Neural cell (in vitro differentiated cells): Measurements from ENCODE around the gene LYPD6B. TPM values are rescaled to one million over a fixed set of nuclear protein-coding genes. Genes with fewer than 3 reads are reported as not detected.

Source experiments
- H2AFZ ChIP-seq: fragments of 200-600, 300-800 bp; sonication (generic), shearing (Covaris generic); 2 replicates; pipeline ENCODE4 v1.6.0; 2014; ENCODE audit warnings: low read depth, mild to moderate bottlenecking, antibody characterized with exemption, low read length, moderate library complexity
- H3F3A ChIP-seq: fragments of 200-600 bp; shearing (Covaris generic); 2 replicates; pipeline ENCODE4 v1.6.1; 2016; ENCODE audit warnings: mild to moderate bottlenecking, moderate library complexity, mixed read lengths, antibody characterized with exemption, low read length; ENCODE audit not compliant: insufficient read depth, poor library complexity, severe bottlenecking
- H3K27ac ChIP-seq: fragments of 200-600, 300-800 bp; sonication (generic), shearing (Covaris generic); 2 replicates; pipeline ENCODE4 v1.5.1; 2014; ENCODE audit warnings: mild to moderate bottlenecking, low read length, moderate library complexity
- H3K27me3 ChIP-seq: fragments of 300-800, 200-600 bp; sonication (generic), shearing (Covaris generic); 2 replicates; pipeline ENCODE4 v1.6.0; 2014; ENCODE audit warnings: mild to moderate bottlenecking, low read depth, low read length, moderate library complexity; ENCODE audit not compliant: insufficient read depth
- H3K36me3 ChIP-seq: fragments of 300-800, 200-600 bp; sonication (generic), shearing (Covaris generic); 2 replicates; pipeline ENCODE4 v1.5.1; 2014; ENCODE audit warnings: mild to moderate bottlenecking, antibody characterized with exemption, low read length, moderate library complexity; ENCODE audit not compliant: insufficient read depth
- H3K4me2 ChIP-seq: fragments of 300-800, 200-600 bp; sonication (generic), shearing (Covaris generic); 2 replicates; pipeline ENCODE4 v1.6.0; 2014; ENCODE audit warnings: mild to moderate bottlenecking, low read length
- H3K4me3 ChIP-seq: fragments of 300-800, 200-600 bp; sonication (generic), shearing (Covaris generic); 2 replicates; pipeline ENCODE4 v1.5.1; 2014; ENCODE audit warnings: mild to moderate bottlenecking, low read length, moderate library complexity
- H3K79me2 ChIP-seq: fragments of 200-600 bp; shearing (Covaris generic); replicated peaks from 2 replicates; pipeline ENCODE4 v1.6.0; 2014; ENCODE audit warnings: mild to moderate bottlenecking, low read length, moderate library complexity; ENCODE audit not compliant: insufficient read depth
- H3K9ac ChIP-seq: fragments of 300-800, 200-600 bp; sonication (generic), shearing (Covaris generic); 2 replicates; pipeline ENCODE4 v1.6.1; 2016; ENCODE audit warnings: mild to moderate bottlenecking, low read length, mixed read lengths
- H3K9me2 ChIP-seq: fragments of 200-600 bp; shearing (Covaris generic); 2 replicates; pipeline ENCODE4 v1.6.1; 2016; ENCODE audit warnings: mild to moderate bottlenecking, low read length, mixed read lengths; ENCODE audit not compliant: insufficient read depth
- H3K9me3 ChIP-seq: fragments of 200-600, 300-800 bp; sonication (generic), shearing (Covaris generic); 2 replicates; pipeline ENCODE4 v1.6.1; 2016; ENCODE audit warnings: mild to moderate bottlenecking, mixed run types, low read length, moderate library complexity, mixed read lengths
- H4K20me1 ChIP-seq: fragments of 200-600 bp; shearing (Covaris generic); 2 replicates; pipeline ENCODE4 v1.6.1; 2016; ENCODE audit warnings: mild to moderate bottlenecking, mixed run types; ENCODE audit not compliant: insufficient read depth
- EP300 ChIP-seq: fragments of 450-650 bp; conservative IDR thresholded peaks from 2 replicates; pipeline ENCODE4 v1.6.1; 2014; ENCODE audit warnings: antibody characterized with exemption, mild to moderate bottlenecking, moderate library complexity; ENCODE audit not compliant: poor library complexity, severe bottlenecking
- EZH2 ChIP-seq: fragments of 200-600, 300-800 bp; shearing (Covaris generic), sonication (generic); IDR thresholded peaks from 2 replicates; pipeline ENCODE4 v1.6.1; 2014; ENCODE audit warnings: antibody characterized with exemption, low read length, borderline replicate concordance, mild to moderate bottlenecking; ENCODE audit not compliant: insufficient read depth, poor library complexity, severe bottlenecking
- MXI1 ChIP-seq: fragments of 450-650 bp; conservative IDR thresholded peaks from 2 replicates; pipeline ENCODE4 v1.6.1; 2014; ENCODE audit warnings: antibody characterized with exemption, mild to moderate bottlenecking; ENCODE audit not compliant: poor library complexity, severe bottlenecking
- POLR2AphosphoS5 ChIP-seq: IDR thresholded peaks from 2 replicates; pipeline ENCODE4 v1.6.1; 2012
- RAD21 ChIP-seq: fragments of 450-650 bp; conservative IDR thresholded peaks from 2 replicates; pipeline ENCODE4 v1.6.1; 2014; ENCODE audit warnings: antibody characterized with exemption, mild to moderate bottlenecking, moderate library complexity
- SMC3 ChIP-seq: fragments of 450-650 bp; conservative IDR thresholded peaks from 2 replicates; pipeline ENCODE4 v1.6.1; 2014; ENCODE audit warnings: antibody characterized with exemption, mild to moderate bottlenecking, moderate library complexity; ENCODE audit not compliant: poor library complexity
- TAF1 ChIP-seq: IDR thresholded peaks from 2 replicates; pipeline ENCODE4 v1.6.1; 2012; ENCODE audit warnings: low read depth
- polyA plus RNA-seq: library from polyadenylated mRNA; depleted of rRNA; stranded (reverse); fragments of >200 nt; gene quantifications from 2 replicates; pipeline ENCODE4 v1.2.3, GENCODE V29; 2014
- TF ChIP-seq, protein P1 (sequence below): IDR thresholded peaks from 2 replicates; pipeline ENCODE4 v1.6.1; 2012; ENCODE audit warnings: borderline replicate concordance
- TF ChIP-seq, protein P2 (sequence below): fragments of 450-650 bp; IDR thresholded peaks from 2 replicates; pipeline ENCODE4 v1.5.1; 2014; ENCODE audit warnings: antibody characterized with exemption, mild to moderate bottlenecking, moderate library complexity; ENCODE audit not compliant: poor library complexity, severe bottlenecking

Gene LYPD6B
- polyA plus RNA-seq, 1 donor from 2014 or later, result 0.68 TPM

DNA sequence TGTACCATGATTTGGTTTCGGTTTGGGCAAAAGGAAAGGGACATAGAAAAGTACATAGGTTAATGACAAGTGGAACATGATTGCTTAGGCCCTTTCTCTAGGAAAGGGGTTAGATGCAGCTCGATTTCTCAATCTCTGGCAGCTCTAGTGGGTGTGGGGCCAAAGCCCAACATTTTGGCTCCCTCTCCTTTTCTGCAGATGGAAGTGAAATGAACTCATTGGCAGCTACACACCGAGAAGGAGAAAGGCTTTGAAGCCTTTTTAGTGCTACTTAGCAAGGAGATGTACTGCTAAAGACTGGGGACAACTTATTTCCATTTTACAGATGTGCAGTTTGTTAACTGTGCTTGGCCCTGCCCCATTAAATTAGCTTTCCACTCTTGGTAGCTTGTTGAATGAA lies 93.8 kb downstream of the LYPD6B start:
- Histone ChIP-seq H3K79me2 (no peaks in the 10 kb centered on the region), H3K9me2 (no peaks in the 10 kb centered on the region), H3K4me2 (no peak overlapping the region), H2AFZ (no peak overlapping the region), H3K27me3 (no peaks in the 10 kb centered on the region), H3K9me3 (no peaks in the 10 kb centered on the region), H4K20me1 (no peaks in the 10 kb centered on the region), H3K36me3 (no peaks in the 10 kb centered on the region), H3K9ac (no peak overlapping the region), H3K4me3 (no peak overlapping the region), H3F3A (no peaks in the 10 kb centered on the region), H3K27ac (no peak overlapping the region)
- TF ChIP-seq EZH2 (no peak), POLR2AphosphoS5 (no peak)

DNA sequence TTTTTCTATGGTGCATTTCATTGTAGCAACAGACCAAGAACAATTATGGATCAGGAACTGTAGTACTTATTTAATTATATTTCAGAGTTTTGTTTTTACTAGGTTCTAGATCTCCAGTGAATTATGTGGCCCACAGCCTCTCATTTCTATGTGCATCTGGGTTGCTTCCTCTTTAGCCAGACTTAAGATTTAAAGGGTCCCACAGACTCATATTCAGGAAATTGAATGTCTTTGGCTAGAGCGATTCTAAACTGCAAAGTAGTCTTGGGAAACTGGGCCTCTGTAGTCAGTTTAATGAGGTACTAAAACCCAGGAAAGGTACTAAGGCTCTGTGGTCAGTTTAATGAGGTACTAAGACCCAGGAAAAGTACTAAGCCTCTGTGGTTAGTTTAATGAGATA lies 94.4 kb downstream of the LYPD6B start:
- no peaks in the 10 kb centered on the region for H4K20me1 ChIP-seq
- no peak overlapping the region for H3K4me2 ChIP-seq
- no peak overlapping the region for H2AFZ ChIP-seq
- no peaks in the 10 kb centered on the region for H3F3A ChIP-seq
- H3K36me3 ChIP-seq, result no peaks in the 10 kb centered on the region
- no peak overlapping the region for H3K4me3 ChIP-seq
- no peaks in the 10 kb centered on the region for H3K9me2 ChIP-seq
- no peaks in the 10 kb centered on the region for H3K79me2 ChIP-seq
- no peak for TF ChIP-seq POLR2AphosphoS5
- no peak for TF ChIP-seq SMC3
- TF ChIP-seq, protein P1, sequence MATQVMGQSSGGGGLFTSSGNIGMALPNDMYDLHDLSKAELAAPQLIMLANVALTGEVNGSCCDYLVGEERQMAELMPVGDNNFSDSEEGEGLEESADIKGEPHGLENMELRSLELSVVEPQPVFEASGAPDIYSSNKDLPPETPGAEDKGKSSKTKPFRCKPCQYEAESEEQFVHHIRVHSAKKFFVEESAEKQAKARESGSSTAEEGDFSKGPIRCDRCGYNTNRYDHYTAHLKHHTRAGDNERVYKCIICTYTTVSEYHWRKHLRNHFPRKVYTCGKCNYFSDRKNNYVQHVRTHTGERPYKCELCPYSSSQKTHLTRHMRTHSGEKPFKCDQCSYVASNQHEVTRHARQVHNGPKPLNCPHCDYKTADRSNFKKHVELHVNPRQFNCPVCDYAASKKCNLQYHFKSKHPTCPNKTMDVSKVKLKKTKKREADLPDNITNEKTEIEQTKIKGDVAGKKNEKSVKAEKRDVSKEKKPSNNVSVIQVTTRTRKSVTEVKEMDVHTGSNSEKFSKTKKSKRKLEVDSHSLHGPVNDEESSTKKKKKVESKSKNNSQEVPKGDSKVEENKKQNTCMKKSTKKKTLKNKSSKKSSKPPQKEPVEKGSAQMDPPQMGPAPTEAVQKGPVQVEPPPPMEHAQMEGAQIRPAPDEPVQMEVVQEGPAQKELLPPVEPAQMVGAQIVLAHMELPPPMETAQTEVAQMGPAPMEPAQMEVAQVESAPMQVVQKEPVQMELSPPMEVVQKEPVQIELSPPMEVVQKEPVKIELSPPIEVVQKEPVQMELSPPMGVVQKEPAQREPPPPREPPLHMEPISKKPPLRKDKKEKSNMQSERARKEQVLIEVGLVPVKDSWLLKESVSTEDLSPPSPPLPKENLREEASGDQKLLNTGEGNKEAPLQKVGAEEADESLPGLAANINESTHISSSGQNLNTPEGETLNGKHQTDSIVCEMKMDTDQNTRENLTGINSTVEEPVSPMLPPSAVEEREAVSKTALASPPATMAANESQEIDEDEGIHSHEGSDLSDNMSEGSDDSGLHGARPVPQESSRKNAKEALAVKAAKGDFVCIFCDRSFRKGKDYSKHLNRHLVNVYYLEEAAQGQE, result no peak
- TF ChIP-seq RAD21, result no peak
- no peak for TF ChIP-seq MXI1
- TF ChIP-seq TAF1, result no peak
- TF ChIP-seq, protein P2, sequence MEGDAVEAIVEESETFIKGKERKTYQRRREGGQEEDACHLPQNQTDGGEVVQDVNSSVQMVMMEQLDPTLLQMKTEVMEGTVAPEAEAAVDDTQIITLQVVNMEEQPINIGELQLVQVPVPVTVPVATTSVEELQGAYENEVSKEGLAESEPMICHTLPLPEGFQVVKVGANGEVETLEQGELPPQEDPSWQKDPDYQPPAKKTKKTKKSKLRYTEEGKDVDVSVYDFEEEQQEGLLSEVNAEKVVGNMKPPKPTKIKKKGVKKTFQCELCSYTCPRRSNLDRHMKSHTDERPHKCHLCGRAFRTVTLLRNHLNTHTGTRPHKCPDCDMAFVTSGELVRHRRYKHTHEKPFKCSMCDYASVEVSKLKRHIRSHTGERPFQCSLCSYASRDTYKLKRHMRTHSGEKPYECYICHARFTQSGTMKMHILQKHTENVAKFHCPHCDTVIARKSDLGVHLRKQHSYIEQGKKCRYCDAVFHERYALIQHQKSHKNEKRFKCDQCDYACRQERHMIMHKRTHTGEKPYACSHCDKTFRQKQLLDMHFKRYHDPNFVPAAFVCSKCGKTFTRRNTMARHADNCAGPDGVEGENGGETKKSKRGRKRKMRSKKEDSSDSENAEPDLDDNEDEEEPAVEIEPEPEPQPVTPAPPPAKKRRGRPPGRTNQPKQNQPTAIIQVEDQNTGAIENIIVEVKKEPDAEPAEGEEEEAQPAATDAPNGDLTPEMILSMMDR, result no peak
- no peak for TF ChIP-seq EP300
- no peak for TF ChIP-seq EZH2
- no peak overlapping the region for H3K27ac ChIP-seq
- no peaks in the 10 kb centered on the region for H3K27me3 ChIP-seq
- H3K9me3 ChIP-seq, result no peaks in the 10 kb centered on the region
- no peak overlapping the region for H3K9ac ChIP-seq

DNA sequence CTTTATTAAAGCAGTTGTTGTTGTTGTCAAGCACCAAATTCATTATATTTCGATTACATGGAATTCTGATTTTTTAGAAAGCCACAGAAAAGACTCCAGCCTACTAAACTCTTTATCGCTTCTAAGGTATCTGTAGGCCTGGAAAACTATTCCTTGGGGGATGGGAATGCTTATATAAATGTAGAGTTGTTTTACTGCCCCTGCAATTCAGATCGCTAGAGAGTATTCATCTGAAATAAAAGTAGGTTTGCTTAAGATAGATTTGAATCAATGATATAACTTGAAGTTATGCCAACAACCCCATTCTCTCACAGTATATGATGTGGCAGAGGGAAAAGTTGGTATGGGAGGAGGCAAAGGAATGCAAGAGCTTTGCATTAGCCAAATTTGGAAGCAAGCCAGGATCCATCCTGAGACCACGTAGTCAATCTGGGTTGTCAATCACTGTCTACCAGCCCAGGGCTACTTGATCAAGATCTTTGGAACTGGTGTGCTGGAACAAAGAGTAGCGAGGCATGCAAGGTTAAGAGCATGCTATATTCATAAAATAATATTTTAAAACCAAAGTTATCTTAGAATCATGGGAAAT lies 95.9 kb downstream of the LYPD6B start:
- no peak overlapping the region for H3K4me3 ChIP-seq
- H3K9me2 ChIP-seq, result no peaks in the 10 kb centered on the region
- H3K9me3 ChIP-seq, result no peaks in the 10 kb centered on the region

More for the DNA sequence above, 95.9 kb downstream of the LYPD6B start:
- no peaks in the 10 kb centered on the region for H3K36me3 ChIP-seq
- no peak overlapping the region for H3K27ac ChIP-seq
- no peak for TF ChIP-seq SMC3
- TF ChIP-seq TAF1, result no peak
- TF ChIP-seq, protein P1, result no peak
- no peak for TF ChIP-seq RAD21
- TF ChIP-seq, protein P2, result no peak
- TF ChIP-seq MXI1, result no peak
- TF ChIP-seq EP300, result no peak
- TF ChIP-seq EZH2, result no peak
- TF ChIP-seq POLR2AphosphoS5, result no peak
- no peaks in the 10 kb centered on the region for H4K20me1 ChIP-seq
- no peak overlapping the region for H2AFZ ChIP-seq
- no peaks in the 10 kb centered on the region for H3K79me2 ChIP-seq
- no peak overlapping the region for H3K4me2 ChIP-seq
- H3F3A ChIP-seq, result no peaks in the 10 kb centered on the region
- no peaks in the 10 kb centered on the region for H3K27me3 ChIP-seq
- H3K9ac ChIP-seq, result no peak overlapping the region
